Left ventricle myocardium inferior (tissue), 1 donor: ENCODE data around the gene CUL9. TPM values are rescaled to one million over a fixed set of nuclear protein-coding genes. Genes with fewer than 3 reads are reported as not detected.

Experiments used
- DNase-seq: peaks from one replicate; pipeline ENCODE4 v3.0.0-alpha.2; 2020
- H3K27ac ChIP-seq: fragments of 200-600 bp; replicated peaks from 2 replicates; pipeline ENCODE4 v1.8.0; 2021
- H3K27me3 ChIP-seq: fragments of 200-600 bp; 2 replicates; pipeline ENCODE4 v1.8.0; 2021; ENCODE audit warnings: low read depth
- H3K36me3 ChIP-seq: fragments of 200-600 bp; 2 replicates; pipeline ENCODE4 v1.8.0; 2021
- H3K4me1 ChIP-seq: fragments of 200-600 bp; 2 replicates; pipeline ENCODE4 v1.8.0; 2021
- H3K4me3 ChIP-seq: fragments of 200-600 bp; 2 replicates; pipeline ENCODE4 v1.8.0; 2021; ENCODE audit warnings: mild to moderate bottlenecking, moderate library complexity
- H3K9me3 ChIP-seq: fragments of 200-600 bp; replicated peaks from 2 replicates; pipeline ENCODE4 v1.8.0; 2021
- intact Hi-C: fragments of 100-400 bp; cut with micrococcal nuclease; formaldehyde crosslinking; loops from one replicate; pipeline ENCODE4 v1.11.0; 2022
- total RNA-seq: library from RNA; stranded (reverse); fragmentation: NEBNext Ultra II Directional; extraction: Animal tissue kit (Norgen Biotek cat#: 25700); gene quantifications from one replicate; pipeline ENCODE4 v1.2.1, GENCODE V29; 2021
- TF ChIP-seq, protein P1 (sequence below): fragments of 200-600 bp; IDR thresholded peaks from 2 replicates; pipeline ENCODE4 v1.8.0; 2021; ENCODE audit warnings: antibody characterized with exemption, mild to moderate bottlenecking, borderline replicate concordance
- donor health status: DM: no; HTN: yes; CAD: no; lungs with severe emphysema.

Gene CUL9
- total RNA-seq, 1 donor from 2014 or later, result 14.7 TPM

DNA sequence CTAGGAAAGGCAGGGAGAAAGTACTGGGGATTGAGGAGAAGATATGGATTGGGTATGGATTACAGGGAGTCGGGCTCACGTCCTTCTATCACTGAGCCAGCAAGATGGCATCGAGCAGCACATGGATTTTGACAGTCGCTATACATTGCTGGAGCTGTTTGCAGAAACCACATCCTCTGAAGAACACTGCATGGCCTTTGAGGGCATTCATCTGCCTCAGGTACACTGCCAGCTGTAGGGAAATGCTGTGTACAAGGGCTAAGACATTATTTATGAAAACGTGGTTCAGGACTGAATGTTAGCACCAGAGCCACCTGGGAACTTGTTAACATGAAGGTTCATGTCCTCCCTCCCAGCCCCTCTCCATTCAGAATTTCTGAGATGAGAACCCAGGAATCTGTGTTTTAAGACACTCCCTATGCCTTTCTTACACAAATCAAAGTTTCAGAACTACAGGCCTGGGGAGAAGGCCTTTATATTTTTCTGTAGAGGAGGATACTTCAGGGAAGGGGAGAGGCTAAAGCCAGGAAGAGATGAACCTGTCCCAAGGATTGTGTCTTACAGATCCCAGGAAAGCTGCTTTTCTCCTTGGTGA lies 3.5 kb downstream of the CUL9 start:
- intact Hi-C loops, result no loop called here
- TF ChIP-seq, protein P1, sequence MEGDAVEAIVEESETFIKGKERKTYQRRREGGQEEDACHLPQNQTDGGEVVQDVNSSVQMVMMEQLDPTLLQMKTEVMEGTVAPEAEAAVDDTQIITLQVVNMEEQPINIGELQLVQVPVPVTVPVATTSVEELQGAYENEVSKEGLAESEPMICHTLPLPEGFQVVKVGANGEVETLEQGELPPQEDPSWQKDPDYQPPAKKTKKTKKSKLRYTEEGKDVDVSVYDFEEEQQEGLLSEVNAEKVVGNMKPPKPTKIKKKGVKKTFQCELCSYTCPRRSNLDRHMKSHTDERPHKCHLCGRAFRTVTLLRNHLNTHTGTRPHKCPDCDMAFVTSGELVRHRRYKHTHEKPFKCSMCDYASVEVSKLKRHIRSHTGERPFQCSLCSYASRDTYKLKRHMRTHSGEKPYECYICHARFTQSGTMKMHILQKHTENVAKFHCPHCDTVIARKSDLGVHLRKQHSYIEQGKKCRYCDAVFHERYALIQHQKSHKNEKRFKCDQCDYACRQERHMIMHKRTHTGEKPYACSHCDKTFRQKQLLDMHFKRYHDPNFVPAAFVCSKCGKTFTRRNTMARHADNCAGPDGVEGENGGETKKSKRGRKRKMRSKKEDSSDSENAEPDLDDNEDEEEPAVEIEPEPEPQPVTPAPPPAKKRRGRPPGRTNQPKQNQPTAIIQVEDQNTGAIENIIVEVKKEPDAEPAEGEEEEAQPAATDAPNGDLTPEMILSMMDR, result no peak

DNA sequence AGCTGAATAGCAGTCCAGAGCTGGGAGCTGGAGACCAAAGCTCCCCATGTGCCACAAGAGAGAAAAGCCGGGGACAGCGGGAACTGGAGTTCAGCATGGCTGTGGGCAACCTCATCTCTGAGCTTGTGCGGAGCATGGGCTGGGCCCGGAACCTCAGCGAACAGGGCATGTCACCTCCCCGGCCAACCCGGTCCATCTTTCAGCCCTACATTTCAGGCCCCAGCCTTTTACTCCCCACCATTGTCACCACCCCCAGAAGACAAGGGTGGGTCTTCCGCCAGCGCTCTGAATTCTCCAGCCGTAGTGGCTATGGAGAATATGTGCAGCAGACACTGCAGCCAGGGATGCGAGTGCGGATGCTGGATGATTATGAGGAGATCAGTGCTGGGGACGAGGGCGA lies 4.0 kb downstream of the CUL9 start:
- Histone ChIP-seq H3K27me3 (no peaks in the 10 kb centered on the region), H3K9me3 (no peaks in the 10 kb centered on the region), H3K27ac (no peak overlapping the region), H3K36me3 (peaks cover 54% of the 10 kb centered on the region), H3K4me1 (peaks cover 36% of the 10 kb centered on the region), H3K4me3 (no peak overlapping the region)
- TF ChIP-seq, protein P1, result no peak
- no peak for DNase-seq
- intact Hi-C loops, result no loop called here

More for the DNA sequence above, 3.5 kb downstream of the CUL9 start:
- H3K27me3 ChIP-seq, result no peaks in the 10 kb centered on the region
- H3K36me3 ChIP-seq, result peaks cover 59% of the 10 kb centered on the region
- H3K9me3 ChIP-seq, result no peaks in the 10 kb centered on the region
- H3K4me1 ChIP-seq, result peaks cover 36% of the 10 kb centered on the region
- no peak overlapping the region for H3K4me3 ChIP-seq
- no peak for DNase-seq
- H3K27ac ChIP-seq, result no peak overlapping the region

DNA sequence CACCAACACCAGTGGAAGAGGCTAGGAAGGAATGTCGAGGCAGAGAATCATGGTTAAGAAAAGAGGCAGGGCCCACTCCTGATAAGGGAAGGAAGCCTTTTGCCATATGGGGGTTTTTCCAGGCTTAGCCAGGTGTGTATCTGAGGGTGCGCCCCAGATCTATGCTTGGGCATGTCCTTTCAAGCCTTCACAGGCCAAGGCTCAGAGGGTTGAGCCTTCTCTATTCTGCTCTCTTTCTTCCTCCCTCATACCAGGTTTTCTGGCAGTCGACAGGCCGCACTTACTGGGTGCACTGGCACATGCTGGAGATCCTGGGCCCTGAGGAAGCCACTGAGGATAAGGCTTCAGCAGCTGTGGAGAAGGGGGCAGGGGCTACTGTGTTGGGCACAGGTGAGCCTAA lies 4.7 kb downstream of the CUL9 start:
- no peaks in the 10 kb centered on the region for H3K9me3 ChIP-seq
- H3K4me1 ChIP-seq, result peaks cover 30% of the 10 kb centered on the region
- peaks cover 54% of the 10 kb centered on the region for H3K36me3 ChIP-seq
- no peak overlapping the region for H3K27ac ChIP-seq
- TF ChIP-seq, protein P1, result no peak
- DNase-seq, result no peak
- H3K4me3 ChIP-seq, result no peak overlapping the region
- intact Hi-C loops, result no loop called here
- H3K27me3 ChIP-seq, result no peaks in the 10 kb centered on the region

DNA sequence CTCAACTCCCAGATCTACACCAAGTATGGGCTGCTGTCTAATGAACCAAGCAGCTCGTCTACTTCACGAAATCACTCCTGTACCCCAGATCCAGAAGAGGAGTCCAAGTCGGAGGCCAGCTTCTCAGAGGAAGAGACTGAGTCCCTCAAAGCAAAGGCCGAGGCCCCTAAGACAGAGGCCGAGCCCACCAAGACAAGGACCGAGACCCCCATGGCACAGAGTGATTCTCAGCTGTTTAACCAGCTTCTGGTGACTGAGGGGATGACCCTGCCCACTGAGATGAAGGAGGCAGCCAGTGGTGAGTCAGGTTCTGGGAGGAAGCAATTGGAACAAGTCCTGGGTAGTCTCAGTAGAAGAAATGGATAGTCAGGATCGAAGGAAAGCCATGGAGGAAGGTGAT lies 5.8 kb downstream of the CUL9 start:
- intact Hi-C loops, result no loop called here
- Histone ChIP-seq H3K27me3 (no peaks in the 10 kb centered on the region), H3K9me3 (no peaks in the 10 kb centered on the region), H3K27ac (no peak overlapping the region), H3K4me1 (peaks cover 20% of the 10 kb centered on the region), H3K36me3 (peaks cover 61% of the 10 kb centered on the region), H3K4me3 (no peak overlapping the region)
- DNase-seq, result no peak
- TF ChIP-seq, protein P1, result no peak

DNA sequence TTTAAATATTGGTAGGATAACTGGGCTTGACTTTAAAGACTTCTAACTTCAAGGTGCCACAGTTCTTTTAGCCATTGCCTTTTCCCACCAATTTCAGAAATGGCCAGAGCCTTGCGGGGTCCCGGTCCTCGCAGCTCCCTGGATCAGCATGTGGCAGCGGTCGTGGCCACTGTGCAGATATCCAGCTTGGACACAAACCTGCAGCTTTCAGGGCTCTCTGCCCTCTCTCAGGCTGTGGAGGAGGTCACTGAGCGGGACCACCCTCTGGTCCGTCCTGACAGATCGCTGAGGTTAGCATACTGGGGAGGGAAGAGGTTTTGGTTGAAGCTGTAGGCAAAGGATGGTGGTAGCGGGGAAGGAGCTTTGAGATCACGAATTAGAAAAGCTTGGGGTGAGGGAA lies 6.4 kb downstream of the CUL9 start:
- no peak for DNase-seq
- Histone ChIP-seq H3K4me3 (no peak overlapping the region), H3K4me1 (peaks cover 14% of the 10 kb centered on the region), H3K27me3 (no peaks in the 10 kb centered on the region), H3K9me3 (no peaks in the 10 kb centered on the region), H3K36me3 (peaks cover 67% of the 10 kb centered on the region), H3K27ac (no peak overlapping the region)
- TF ChIP-seq, protein P1, result no peak
- intact Hi-C loops, result no loop called here
